Activated naive CD8-positive, alpha-beta T cell (primary cell): ENCODE results near the gene STAT5A.
A peak's percentile ranks its signal among the peaks of the same experiment; 100 is the strongest.
"Not testable (repeated sequence)": the region's sequence is repeated elsewhere in the genome, so short reads cannot be mapped to it uniquely, and the experiment has no call there.

ENCODE experiments used
- H3K27ac Mint-ChIP-seq: one replicate; pipeline ENCODE4 v1.8.0; 2021; ENCODE audit warnings: mixed read lengths
- H3K27me3 Mint-ChIP-seq: one replicate; pipeline ENCODE4 v1.8.0; 2021; ENCODE audit warnings: mixed read lengths
- H3K36me3 Mint-ChIP-seq: one replicate; pipeline ENCODE4 v1.8.0; 2021; ENCODE audit warnings: mixed read lengths
- H3K4me1 Mint-ChIP-seq: one replicate; pipeline ENCODE4 v1.8.0; 2021; ENCODE audit warnings: low read depth, mixed read lengths
- H3K4me3 Mint-ChIP-seq: one replicate; pipeline ENCODE4 v1.8.0; 2021; ENCODE audit warnings: mild to moderate bottlenecking, mixed read lengths
- H3K9me3 Mint-ChIP-seq: one replicate; pipeline ENCODE4 v1.8.0; 2021; ENCODE audit warnings: low read depth, mixed read lengths

The STAT5A gene

GRCh38 chr17:42286411-42287221, 1.7 kb upstream of the STAT5A start:
- H3K36me3 Mint-ChIP-seq: peaks cover 16% of the 10 kb centered on the region
- no peaks in the 10 kb centered on the region for H3K9me3 Mint-ChIP-seq
- peaks cover 50% of the 10 kb centered on the region for H3K4me1 Mint-ChIP-seq
- no peaks in the 10 kb centered on the region for H3K27me3 Mint-ChIP-seq
- peak overlapping the region; percentile 98 for H3K4me3 Mint-ChIP-seq
- peak overlapping the region; percentile 99 for H3K27ac Mint-ChIP-seq

- H3K36me3 Mint-ChIP-seq: peaks cover 19% of the 10 kb centered on the region
- H3K4me1 Mint-ChIP-seq: peaks cover 54% of the 10 kb centered on the region
- no peaks in the 10 kb centered on the region for H3K27me3 Mint-ChIP-seq
- H3K27ac Mint-ChIP-seq: peak overlapping the region; percentile 99
- H3K4me3 Mint-ChIP-seq: peak overlapping the region; percentile 98
- no peaks in the 10 kb centered on the region for H3K9me3 Mint-ChIP-seq
Measured at GRCh38 chr17:42287305-42287976, 857 bp upstream of the STAT5A start.

- Mint-ChIP-seq H3K4me1 (peaks cover 50% of the 10 kb centered on the region), H3K36me3 (peaks cover 19% of the 10 kb centered on the region), H3K4me3 (peak overlapping the region; percentile 97), H3K9me3 (no peaks in the 10 kb centered on the region), H3K27ac (peak overlapping the region; percentile 97), H3K27me3 (no peaks in the 10 kb centered on the region)
Measured at GRCh38 chr17:42288803-42289610, 709 bp downstream of the STAT5A start.

DNA sequence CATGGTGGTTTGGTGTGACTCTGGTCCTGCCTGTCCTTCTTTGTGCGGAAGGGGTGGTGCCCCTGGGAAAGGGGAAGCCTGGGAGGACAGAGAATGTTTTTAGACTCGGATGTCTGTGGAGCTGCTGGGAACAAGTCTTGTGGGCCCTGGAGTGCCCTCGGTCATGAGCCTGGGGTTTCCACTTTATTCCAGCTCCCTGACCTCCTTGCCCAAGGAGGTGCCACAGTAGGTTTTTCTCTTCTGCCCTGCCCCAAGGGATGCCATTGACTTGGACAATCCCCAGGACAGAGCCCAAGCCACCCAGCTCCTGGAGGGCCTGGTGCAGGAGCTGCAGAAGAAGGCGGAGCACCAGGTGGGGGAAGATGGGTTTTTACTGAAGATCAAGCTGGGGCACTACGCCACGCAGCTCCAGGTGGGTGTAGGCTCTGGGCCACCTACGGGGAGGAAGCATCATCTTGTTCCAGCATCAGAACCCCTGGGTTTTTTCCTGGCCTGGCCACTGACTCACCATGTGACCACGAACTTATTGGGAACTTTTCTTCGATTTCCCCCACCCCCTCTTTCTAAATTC, 1.4 kb downstream of the STAT5A start:
- Mint-ChIP-seq H3K27me3 (no peaks in the 10 kb centered on the region), H3K9me3 (no peaks in the 10 kb centered on the region), H3K4me3 (peak overlapping the region; percentile 97), H3K36me3 (peaks cover 19% of the 10 kb centered on the region), H3K27ac (peak overlapping the region; percentile 97), H3K4me1 (peaks cover 54% of the 10 kb centered on the region)

- H3K4me3 Mint-ChIP-seq: peak overlapping the region; percentile 97
- peaks cover 59% of the 10 kb centered on the region for H3K4me1 Mint-ChIP-seq
- no peaks in the 10 kb centered on the region for H3K9me3 Mint-ChIP-seq
- no peaks in the 10 kb centered on the region for H3K27me3 Mint-ChIP-seq
- H3K36me3 Mint-ChIP-seq: peaks cover 19% of the 10 kb centered on the region
- peak overlapping the region; percentile 97 for H3K27ac Mint-ChIP-seq
Measured at GRCh38 chr17:42290577-42290976, 2.3 kb downstream of the STAT5A start.

DNA sequence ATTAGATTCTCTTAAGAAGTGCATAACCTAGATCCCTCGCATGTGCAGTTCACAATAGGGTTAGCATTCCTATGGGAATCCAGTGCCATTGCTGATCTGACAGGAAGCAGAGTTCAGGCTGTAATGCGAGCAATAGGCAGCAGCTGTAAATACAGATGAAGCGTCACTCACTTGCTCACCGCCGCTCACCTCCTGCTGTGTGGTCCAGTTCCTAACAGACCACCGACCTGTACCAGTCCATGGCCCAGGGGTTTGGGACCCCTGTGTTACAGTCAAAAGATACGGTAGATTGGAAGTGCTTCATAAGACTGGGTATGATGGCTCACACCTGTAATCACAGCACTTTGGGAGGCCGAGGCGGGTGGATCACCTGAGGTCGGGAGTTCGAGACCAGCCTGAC, 2.8 kb downstream of the STAT5A start:
- H3K27ac Mint-ChIP-seq: peak overlapping the region; percentile 97
- no peaks in the 10 kb centered on the region for H3K27me3 Mint-ChIP-seq
- H3K4me3 Mint-ChIP-seq: peak overlapping the region; percentile 97
- peaks cover 56% of the 10 kb centered on the region for H3K4me1 Mint-ChIP-seq
- no peaks in the 10 kb centered on the region for H3K9me3 Mint-ChIP-seq
- H3K36me3 Mint-ChIP-seq: peaks cover 19% of the 10 kb centered on the region

DNA sequence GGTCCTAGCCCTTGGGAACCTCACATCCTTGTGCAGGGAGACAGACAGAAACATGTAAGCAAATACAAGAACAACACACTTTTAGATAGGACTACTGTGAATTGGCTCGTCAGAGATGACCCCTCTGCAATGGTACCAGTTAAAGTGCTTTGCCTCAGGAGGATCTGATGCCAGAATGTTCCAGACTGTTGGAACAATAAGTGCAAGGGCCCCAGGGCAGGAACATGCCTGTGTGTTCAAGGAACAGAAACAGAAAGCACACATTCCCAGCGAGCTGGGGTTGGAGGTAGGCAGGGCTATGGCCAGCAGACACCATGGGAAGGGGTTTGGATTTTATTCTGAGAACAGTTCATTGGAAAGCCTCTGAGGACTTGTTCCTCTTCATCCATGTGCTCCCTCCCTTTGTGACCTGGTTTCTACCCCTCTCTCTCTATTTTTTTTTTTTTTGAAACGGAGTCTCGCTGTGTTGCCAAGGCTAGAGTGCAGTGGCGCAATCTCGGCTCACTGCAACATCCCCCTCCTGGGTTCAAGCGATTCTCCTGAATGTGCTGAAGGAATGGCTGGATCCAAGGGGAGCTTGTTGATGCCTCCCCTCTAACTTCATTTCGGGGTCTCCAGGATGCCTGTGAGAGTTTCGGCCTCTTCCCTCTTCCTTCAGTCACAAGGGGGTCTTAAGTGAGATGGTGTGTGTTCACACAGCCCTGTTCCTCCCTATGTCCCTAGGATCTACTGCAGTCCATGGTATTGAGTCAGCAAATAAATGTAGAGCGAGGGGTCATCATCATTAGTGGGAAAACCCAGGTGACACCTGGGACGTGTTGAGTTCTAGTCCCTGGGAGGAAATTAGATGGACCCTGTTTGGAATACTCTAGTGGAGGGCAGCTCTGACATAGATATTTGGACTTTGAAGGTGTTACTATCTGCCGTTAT, 6.4 kb downstream of the STAT5A start:
- Mint-ChIP-seq H3K36me3 (peaks cover 16% of the 10 kb centered on the region), H3K4me3 (peak overlapping the region; percentile 65), H3K27me3 (no peaks in the 10 kb centered on the region), H3K27ac (peak overlapping the region; percentile 75), H3K9me3 (no peaks in the 10 kb centered on the region), H3K4me1 (peaks cover 41% of the 10 kb centered on the region)

DNA sequence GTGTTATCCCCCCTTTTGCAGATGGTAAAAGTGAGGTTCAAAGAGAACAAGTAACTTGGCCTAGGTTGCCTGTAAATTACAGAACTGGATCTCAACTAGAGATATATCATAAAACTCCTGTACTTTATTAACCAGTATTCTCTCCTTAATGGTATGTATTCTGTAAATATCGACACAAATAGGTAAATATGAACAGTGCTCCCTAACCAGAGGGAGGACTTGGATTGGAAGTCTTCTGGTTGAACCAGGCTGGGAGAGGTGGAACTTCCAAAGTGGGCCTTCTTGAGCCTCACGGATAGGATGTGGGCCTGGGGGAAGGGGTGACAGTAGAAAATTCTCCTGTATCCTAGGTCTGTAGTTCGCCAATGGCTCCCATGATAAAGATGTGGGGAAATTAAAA, 7.7 kb downstream of the STAT5A start:
- H3K36me3 Mint-ChIP-seq: peaks cover 8% of the 10 kb centered on the region
- H3K27me3 Mint-ChIP-seq: no peaks in the 10 kb centered on the region
- H3K9me3 Mint-ChIP-seq: no peaks in the 10 kb centered on the region
- no peak overlapping the region for H3K4me3 Mint-ChIP-seq
- H3K27ac Mint-ChIP-seq: no peak overlapping the region
- peaks cover 29% of the 10 kb centered on the region for H3K4me1 Mint-ChIP-seq

DNA sequence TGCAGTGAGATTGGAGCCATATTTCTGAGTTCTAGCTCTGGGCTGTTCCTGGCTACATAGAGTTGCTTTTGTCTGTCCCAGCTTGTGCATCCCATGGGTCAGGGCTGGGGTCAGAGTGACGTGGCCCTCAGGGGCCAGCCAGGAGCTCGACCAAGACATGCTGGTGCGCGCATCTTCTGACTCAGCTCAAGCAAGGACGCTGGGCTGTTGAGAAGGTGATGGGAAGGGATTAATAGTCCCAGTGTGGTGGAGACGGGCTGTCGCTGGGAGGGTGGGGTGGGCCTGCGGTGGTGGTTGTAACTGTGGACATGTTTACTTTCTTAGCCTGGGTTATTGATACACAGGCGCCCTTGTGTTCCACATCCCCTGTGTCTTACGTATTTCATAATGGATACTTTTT, 9.5 kb downstream of the STAT5A start:
- not testable (repeated sequence) for H3K27ac Mint-ChIP-seq, H3K9me3 Mint-ChIP-seq, H3K36me3 Mint-ChIP-seq, H3K27me3 Mint-ChIP-seq, H3K4me3 Mint-ChIP-seq
- peaks cover 25% of the 10 kb centered on the region for H3K4me1 Mint-ChIP-seq

GRCh38 chr17:42299361-42299760, 11.1 kb downstream of the STAT5A start:
- H3K4me3 Mint-ChIP-seq, H3K27ac Mint-ChIP-seq, H3K9me3 Mint-ChIP-seq, H3K36me3 Mint-ChIP-seq, H3K27me3 Mint-ChIP-seq: not testable (repeated sequence)
- H3K4me1 Mint-ChIP-seq: peaks cover 23% of the 10 kb centered on the region

- H3K27ac Mint-ChIP-seq, H3K27me3 Mint-ChIP-seq, H3K4me3 Mint-ChIP-seq, H3K9me3 Mint-ChIP-seq: not testable (repeated sequence)
- peaks cover 11% of the 10 kb centered on the region for H3K36me3 Mint-ChIP-seq
- peaks cover 25% of the 10 kb centered on the region for H3K4me1 Mint-ChIP-seq
Measured at GRCh38 chr17:42299913-42300312, 11.6 kb downstream of the STAT5A start.

GRCh38 chr17:42301022-42301421, 12.7 kb downstream of the STAT5A start:
- no peaks in the 10 kb centered on the region for H3K9me3 Mint-ChIP-seq
- no peaks in the 10 kb centered on the region for H3K27me3 Mint-ChIP-seq
- H3K36me3 Mint-ChIP-seq: peaks cover 11% of the 10 kb centered on the region
- H3K4me3 Mint-ChIP-seq: no peak overlapping the region
- peaks cover 21% of the 10 kb centered on the region for H3K4me1 Mint-ChIP-seq
- no peak overlapping the region for H3K27ac Mint-ChIP-seq

GRCh38 chr17:42303694-42304093, 15.4 kb downstream of the STAT5A start:
- H3K27ac Mint-ChIP-seq: peak overlapping the region; percentile 46
- no peaks in the 10 kb centered on the region for H3K9me3 Mint-ChIP-seq
- no peak overlapping the region for H3K4me3 Mint-ChIP-seq
- H3K4me1 Mint-ChIP-seq: peaks cover 24% of the 10 kb centered on the region
- H3K36me3 Mint-ChIP-seq: peaks cover 11% of the 10 kb centered on the region
- H3K27me3 Mint-ChIP-seq: no peaks in the 10 kb centered on the region
